ENCODE measurements around the gene UQCC2.

Gene UQCC2

GRCh38 chr6:33700391-33701050 is 11.0 kb downstream of the UQCC2 start:
- H3K36me3 ChIP-seq, result peaks cover 94% of the 10 kb centered on the region
- no peak overlapping the region for H3K4me3 ChIP-seq (ENCODE audit: low read depth, low read length)
- peak; percentile 96 for DNase-seq
- TF ChIP-seq CTCF (IDR thresholded peaks at IDR 0.05; ENCODE audit: low read depth, low read length), result peak; percentile 100
- no peaks in the 10 kb centered on the region for H3K27me3 ChIP-seq (ENCODE audit: insufficient read depth, low read depth, severe bottlenecking)
- H3K27ac ChIP-seq, result peak overlapping the region; percentile 4; the same call in 1 of the 2 replicates
- H3K9me3 ChIP-seq (ENCODE audit: severe bottlenecking), result no peaks in the 10 kb centered on the region

GRCh38 chr6:33699739-33700138 is 11.8 kb downstream of the UQCC2 start:
- no peak for TF ChIP-seq CTCF (IDR thresholded peaks at IDR 0.05; ENCODE audit: low read depth, low read length)
- no peaks in the 10 kb centered on the region for H3K27me3 ChIP-seq (ENCODE audit: insufficient read depth, low read depth, severe bottlenecking)
- H3K36me3 ChIP-seq, result peaks cover 96% of the 10 kb centered on the region
- H3K27ac ChIP-seq, result no peak overlapping the region
- H3K4me3 ChIP-seq (ENCODE audit: low read depth, low read length), result no peak overlapping the region
- H3K9me3 ChIP-seq (ENCODE audit: severe bottlenecking), result no peaks in the 10 kb centered on the region
- DNase-seq, result no peak

- Histone ChIP-seq H3K36me3 (peaks cover 91% of the 10 kb centered on the region), H3K9me3 (ENCODE audit: severe bottlenecking) (no peaks in the 10 kb centered on the region), H3K27ac (no peak overlapping the region), H3K4me3 (ENCODE audit: low read depth, low read length) (no peak overlapping the region), H3K27me3 (ENCODE audit: insufficient read depth, low read depth, severe bottlenecking) (no peaks in the 10 kb centered on the region)
- DNase-seq, result no peak
- TF ChIP-seq CTCF (IDR thresholded peaks at IDR 0.05; ENCODE audit: low read depth, low read length), result no peak
Observed at GRCh38 chr6:33699131-33699530, 12.4 kb downstream of the UQCC2 start.

GRCh38 chr6:33698494-33698893 is 13.0 kb downstream of the UQCC2 start:
- DNase-seq, result no peak
- Histone ChIP-seq H3K4me3 (ENCODE audit: low read depth, low read length) (no peak overlapping the region), H3K27me3 (ENCODE audit: insufficient read depth, low read depth, severe bottlenecking) (no peaks in the 10 kb centered on the region), H3K9me3 (ENCODE audit: severe bottlenecking) (no peaks in the 10 kb centered on the region), H3K27ac (no peak overlapping the region), H3K36me3 (peaks cover 92% of the 10 kb centered on the region)
- no peak for TF ChIP-seq CTCF (IDR thresholded peaks at IDR 0.05; ENCODE audit: low read depth, low read length)

- no peak for DNase-seq
- Histone ChIP-seq H3K4me3 (ENCODE audit: low read depth, low read length) (no peak overlapping the region), H3K36me3 (peaks cover 93% of the 10 kb centered on the region), H3K27me3 (ENCODE audit: insufficient read depth, low read depth, severe bottlenecking) (no peaks in the 10 kb centered on the region), H3K9me3 (ENCODE audit: severe bottlenecking) (no peaks in the 10 kb centered on the region), H3K27ac (peak overlapping the region; percentile 89)
- TF ChIP-seq CTCF (IDR thresholded peaks at IDR 0.05; ENCODE audit: low read depth, low read length), result no peak
Observed at GRCh38 chr6:33697845-33698244, 13.7 kb downstream of the UQCC2 start.

All from WERI-Rb-1 (cell line).